IPS-15b (cell line): Measurements from ENCODE around the gene AVPI1.
A peak's percentile ranks its signal among the peaks of the same experiment; 100 is the strongest.
"Not testable (repeated sequence)": the region's sequence is repeated elsewhere in the genome, so short reads cannot be mapped to it uniquely, and the experiment has no call there.

Source experiments
- H3K27me3 ChIP-seq: one replicate; pipeline ENCODE4 v1.6.1; 2013; ENCODE audit warnings: low read length; ENCODE audit not compliant: control insufficient read depth, insufficient read depth
- H3K36me3 ChIP-seq: one replicate; pipeline ENCODE4 v1.6.1; 2013; ENCODE audit warnings: low read length; ENCODE audit not compliant: control insufficient read depth, insufficient read depth
- H3K4me1 ChIP-seq: one replicate; pipeline ENCODE4 v1.6.1; 2013; ENCODE audit warnings: mild to moderate bottlenecking, low read length; ENCODE audit not compliant: control insufficient read depth, insufficient read depth
- H3K4me3 ChIP-seq: one replicate; pipeline ENCODE4 v1.5.1; 2013; ENCODE audit warnings: low read depth, low read length
- H3K9ac ChIP-seq: one replicate; pipeline ENCODE4 v1.6.1; 2013; ENCODE audit warnings: low read depth, mild to moderate bottlenecking, low read length
- H3K9me3 ChIP-seq: one replicate; pipeline ENCODE4 v1.6.1; 2013; ENCODE audit warnings: mild to moderate bottlenecking, low read length; ENCODE audit not compliant: control insufficient read depth, insufficient read depth

The AVPI1 gene

DNA sequence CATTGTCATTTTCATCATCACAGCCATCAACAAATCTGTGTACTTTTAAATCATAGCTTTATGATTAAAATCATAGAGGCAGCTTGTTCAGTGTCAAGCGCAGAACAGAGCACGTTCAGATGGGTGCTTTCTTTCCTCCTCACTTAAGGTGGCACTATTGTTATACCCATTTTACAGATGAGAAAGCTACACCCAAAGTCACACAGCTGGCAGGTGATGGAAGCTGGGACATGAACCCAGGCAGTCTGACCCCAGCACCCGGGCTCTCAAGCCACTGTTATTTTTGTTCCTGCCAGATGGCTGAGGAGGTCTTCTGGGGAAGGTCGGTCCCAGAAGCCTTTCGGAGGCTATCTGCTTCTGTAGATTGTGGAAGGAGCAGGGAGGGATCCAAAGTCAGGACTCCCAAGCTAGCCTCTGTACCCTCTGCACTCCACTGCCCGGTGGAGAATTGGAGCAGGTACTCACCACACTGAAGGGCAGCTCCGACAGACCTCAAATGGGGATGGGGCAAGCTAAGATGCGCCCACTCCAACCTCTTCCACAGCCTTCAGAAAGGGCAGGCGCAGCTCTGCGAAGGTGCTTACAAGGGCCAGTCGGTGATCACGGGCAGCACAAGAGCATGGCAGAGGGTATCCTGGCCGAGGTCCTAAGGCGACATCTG lies 610 bp downstream of the AVPI1 start:
- Histone ChIP-seq H3K27me3 (peaks cover 3% of the 10 kb centered on the region), H3K36me3 (no peaks in the 10 kb centered on the region), H3K9me3 (no peaks in the 10 kb centered on the region), H3K9ac (peak overlapping the region; percentile 90), H3K4me1 (peaks cover 10% of the 10 kb centered on the region), H3K4me3 (peak overlapping the region; percentile 95)

DNA sequence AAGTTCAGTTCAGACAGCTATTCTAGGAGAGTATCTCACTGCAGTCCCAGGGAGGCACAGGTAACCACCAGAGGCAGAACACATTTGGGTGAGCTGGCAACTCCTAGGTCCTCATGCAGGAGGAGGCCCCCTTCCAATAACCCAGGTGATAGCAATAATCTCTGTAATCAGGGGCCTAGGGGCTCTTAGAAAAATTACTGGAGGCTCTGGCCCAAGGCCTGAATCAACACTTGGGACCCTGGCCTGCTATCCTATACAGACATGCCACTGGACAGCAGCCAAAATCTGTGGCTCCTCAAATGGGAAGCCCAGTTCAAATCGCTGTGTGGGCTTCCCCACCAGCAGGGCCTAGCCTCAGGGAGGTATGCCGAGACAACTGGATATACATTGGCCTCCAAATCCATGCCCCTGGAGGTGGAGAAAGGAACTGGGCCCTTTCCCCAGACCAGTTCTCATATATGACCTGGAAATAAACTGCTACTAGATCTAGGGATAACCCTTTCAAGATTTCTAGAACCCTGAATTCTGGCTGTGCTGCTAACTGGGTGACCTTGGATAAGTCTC lies 1.6 kb downstream of the AVPI1 start:
- H3K9me3 ChIP-seq, result no peaks in the 10 kb centered on the region
- peaks cover 10% of the 10 kb centered on the region for H3K4me1 ChIP-seq
- H3K9ac ChIP-seq, result no peak overlapping the region
- H3K36me3 ChIP-seq, result no peaks in the 10 kb centered on the region
- peak overlapping the region; percentile 11 for H3K4me3 ChIP-seq
- peaks cover 3% of the 10 kb centered on the region for H3K27me3 ChIP-seq

DNA sequence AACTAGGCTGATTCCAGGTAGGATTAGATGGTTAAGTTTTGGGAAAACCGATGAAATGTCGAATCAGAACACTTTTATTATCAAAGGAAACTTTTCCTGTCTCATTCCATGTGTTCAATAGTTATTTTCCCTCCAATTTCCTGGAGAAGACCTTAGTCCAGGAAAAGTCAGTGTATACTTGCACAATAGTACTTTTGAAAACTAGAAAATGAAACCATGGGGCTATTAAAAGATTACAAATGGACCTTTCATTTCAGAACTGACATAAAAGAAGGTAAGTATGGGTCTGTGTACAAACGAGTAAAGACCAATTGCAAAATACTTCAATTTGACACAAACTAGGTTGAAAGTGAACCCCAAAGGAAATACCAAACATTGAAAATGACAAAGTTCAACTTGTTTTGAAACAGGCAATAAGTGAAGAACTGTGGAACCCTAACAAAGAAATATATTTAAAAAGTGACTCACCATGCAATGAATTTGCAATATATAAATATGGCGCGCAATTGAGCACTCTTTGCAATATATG lies 2.1 kb downstream of the AVPI1 start:
- Histone ChIP-seq H3K9me3 (no peaks in the 10 kb centered on the region), H3K4me3 (no peak overlapping the region), H3K27me3 (peaks cover 3% of the 10 kb centered on the region), H3K4me1 (peaks cover 10% of the 10 kb centered on the region), H3K36me3 (no peaks in the 10 kb centered on the region), H3K9ac (no peak overlapping the region)

DNA sequence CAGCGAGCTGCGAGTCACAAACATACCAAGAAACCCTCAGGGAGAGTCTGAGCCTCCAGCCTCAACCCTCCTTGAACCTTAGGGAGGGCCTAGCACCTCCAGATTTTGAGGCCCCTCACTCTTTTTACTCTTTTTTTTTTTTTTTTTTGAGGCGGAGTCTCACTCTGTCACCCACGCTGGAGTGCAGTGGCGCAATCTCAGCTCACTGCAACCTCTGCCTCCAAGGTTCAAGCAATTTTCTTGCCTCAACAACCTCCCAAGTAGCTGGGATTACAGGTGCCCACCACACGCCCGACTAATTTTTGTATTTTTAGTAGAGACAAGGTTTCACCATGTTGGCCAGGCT lies 2.7 kb downstream of the AVPI1 start:
- not testable (repeated sequence) for H3K9ac ChIP-seq, H3K4me1 ChIP-seq, H3K36me3 ChIP-seq, H3K9me3 ChIP-seq, H3K27me3 ChIP-seq, H3K4me3 ChIP-seq

DNA sequence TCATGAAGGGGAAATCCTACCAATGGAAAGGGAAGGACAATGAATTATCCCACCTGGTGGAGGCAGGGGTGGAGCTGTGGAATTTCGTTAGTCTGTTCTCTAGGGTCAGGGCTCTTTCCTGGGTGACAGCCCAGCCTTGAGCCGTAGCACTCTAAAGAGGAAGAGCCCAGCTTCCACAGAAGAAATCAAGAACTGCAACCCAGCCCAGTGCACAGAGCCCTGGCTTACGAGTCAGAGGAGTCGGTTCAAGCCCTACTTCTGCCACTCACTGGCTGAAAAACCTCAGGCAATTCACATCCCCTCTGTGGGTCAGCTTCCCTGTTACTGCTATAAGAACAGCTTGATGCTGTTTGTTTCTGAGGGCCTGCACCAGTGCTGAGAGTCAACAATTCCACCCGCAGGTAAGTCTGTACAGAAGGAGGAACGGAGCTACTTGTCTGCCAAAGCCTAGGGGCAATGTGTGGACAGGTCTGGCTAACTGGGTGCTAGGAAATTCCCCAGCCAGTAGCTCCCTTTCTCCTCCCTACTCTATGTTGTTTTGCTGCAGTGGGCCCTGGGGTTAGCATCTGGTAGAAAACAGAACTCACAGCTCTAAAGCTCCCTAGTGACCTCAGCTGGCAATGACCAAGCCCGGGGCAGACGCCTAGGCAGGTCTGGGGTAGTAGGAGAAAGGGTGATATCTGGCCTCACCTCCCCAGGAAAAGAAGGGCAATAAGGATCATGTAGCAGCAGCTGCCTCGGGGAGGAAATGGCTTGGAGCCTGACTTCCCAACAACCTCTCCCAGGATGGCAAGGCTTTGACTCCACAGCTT lies 3.3 kb downstream of the AVPI1 start:
- no peaks in the 10 kb centered on the region for H3K9me3 ChIP-seq
- H3K36me3 ChIP-seq, result peaks cover 2% of the 10 kb centered on the region
- no peak overlapping the region for H3K9ac ChIP-seq
- H3K4me1 ChIP-seq, result peaks cover 10% of the 10 kb centered on the region
- no peak overlapping the region for H3K4me3 ChIP-seq
- peaks cover 3% of the 10 kb centered on the region for H3K27me3 ChIP-seq

DNA sequence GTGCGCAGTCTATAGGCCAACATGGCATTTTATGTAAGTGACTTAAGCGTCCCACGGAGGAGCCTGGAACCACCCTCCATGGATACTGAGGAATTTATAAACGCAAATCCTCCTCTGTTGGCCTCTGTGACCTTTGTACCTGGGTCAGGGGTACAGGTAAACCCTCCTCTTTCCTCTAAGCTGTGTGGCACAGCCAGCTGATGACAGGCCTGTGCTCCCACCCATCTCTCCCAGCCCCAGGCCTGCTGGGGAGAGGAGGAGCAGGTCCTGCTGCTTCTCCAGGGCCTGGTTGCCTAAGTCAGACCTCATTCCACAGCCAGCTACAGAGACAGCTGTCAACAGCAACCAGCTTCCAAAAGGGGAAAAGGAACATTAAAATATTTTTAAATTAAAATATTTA lies 5.0 kb downstream of the AVPI1 start:
- peaks cover 6% of the 10 kb centered on the region for H3K4me1 ChIP-seq
- H3K27me3 ChIP-seq, result no peaks in the 10 kb centered on the region
- peaks cover 2% of the 10 kb centered on the region for H3K36me3 ChIP-seq
- H3K4me3 ChIP-seq, result no peak overlapping the region
- no peak overlapping the region for H3K9ac ChIP-seq
- no peaks in the 10 kb centered on the region for H3K9me3 ChIP-seq

DNA sequence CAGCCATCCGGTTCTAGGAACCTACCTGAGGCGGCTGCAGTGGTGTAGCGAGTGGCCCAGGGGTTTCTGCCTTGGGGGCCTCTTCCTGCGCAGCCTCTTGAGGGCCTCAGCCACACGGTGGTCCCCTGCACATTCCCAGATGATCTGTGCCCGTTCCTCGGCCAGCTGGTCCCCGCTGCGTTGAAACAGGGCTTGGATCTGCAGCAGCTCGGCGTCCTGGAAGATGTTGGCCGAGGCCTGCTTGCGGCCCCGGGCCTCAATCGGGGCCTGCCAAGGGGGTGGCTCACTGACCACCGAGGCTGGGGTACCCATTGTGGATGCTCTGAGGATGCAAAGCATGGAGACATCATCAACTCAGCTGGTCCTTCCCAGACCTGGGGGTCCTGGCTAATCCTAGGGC lies 7.4 kb downstream of the AVPI1 start:
- H3K27me3 ChIP-seq, result no peaks in the 10 kb centered on the region
- H3K4me1 ChIP-seq, result peaks cover 6% of the 10 kb centered on the region
- peaks cover 12% of the 10 kb centered on the region for H3K36me3 ChIP-seq
- no peaks in the 10 kb centered on the region for H3K9me3 ChIP-seq
- H3K4me3 ChIP-seq, result no peak overlapping the region
- no peak overlapping the region for H3K9ac ChIP-seq

DNA sequence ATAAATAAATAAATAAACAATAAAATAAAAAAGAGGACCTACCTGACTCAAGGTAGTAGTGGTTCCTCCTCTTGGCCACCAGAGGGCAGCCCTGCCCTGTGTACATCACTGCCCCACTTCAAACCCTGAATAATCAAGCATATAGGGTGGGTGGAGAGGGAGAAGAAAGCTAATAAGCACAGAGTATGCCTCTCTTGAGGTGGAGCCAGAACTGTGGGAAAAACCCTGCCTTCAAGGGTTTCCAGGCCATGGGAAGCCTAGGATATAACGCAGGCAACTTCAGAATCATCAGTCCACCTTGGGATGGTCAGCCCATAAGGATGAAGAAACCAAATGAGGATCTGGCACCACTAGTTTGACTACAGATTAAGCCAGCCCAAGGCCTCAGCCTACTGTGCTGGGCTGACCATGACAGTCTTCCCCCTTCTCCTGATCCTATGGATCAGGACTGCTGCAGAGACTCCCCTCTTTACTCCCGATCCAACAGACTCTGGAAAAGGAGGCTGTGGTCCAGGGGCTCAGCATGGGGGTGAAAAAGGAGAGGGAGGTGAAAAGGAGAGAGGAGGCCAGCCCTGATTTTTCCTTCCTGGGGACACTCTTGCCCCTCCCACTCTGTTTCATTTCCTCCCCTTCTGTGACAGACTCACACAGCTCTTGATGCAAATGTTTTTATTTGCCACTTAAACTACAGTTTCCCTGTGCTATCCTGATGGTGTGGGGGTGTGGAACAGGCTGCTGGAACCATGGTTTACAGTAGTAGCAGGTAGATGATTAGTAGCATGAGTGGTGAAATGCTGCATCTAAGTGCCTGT lies 10.1 kb downstream of the AVPI1 start:
- H3K4me1 ChIP-seq, result no peaks in the 10 kb centered on the region
- H3K27me3 ChIP-seq, result no peaks in the 10 kb centered on the region
- H3K9ac ChIP-seq, result no peak overlapping the region
- H3K36me3 ChIP-seq, result peaks cover 24% of the 10 kb centered on the region
- no peak overlapping the region for H3K4me3 ChIP-seq
- no peaks in the 10 kb centered on the region for H3K9me3 ChIP-seq

DNA sequence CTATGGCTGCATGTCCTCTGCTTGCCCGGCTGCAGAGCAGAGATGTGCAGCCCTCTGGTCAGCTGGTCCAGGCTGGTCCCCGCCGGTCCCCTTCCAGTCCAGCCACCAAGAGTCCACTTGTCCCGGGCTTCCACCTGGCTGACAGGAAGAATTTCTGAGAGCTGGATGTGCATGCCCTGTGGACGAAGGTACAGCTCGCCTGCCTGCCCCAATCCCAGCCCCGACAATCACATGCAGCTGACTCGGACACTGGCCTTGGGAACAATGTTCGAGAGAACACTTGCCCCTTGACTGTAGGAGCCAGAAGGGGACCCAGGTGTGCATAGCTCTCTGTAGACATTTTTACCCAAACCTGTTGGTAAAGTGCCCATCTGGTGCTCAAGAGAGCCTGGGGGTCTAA lies 11.8 kb downstream of the AVPI1 start:
- Histone ChIP-seq H3K9ac (no peak overlapping the region), H3K4me1 (no peaks in the 10 kb centered on the region), H3K36me3 (peaks cover 24% of the 10 kb centered on the region), H3K27me3 (no peaks in the 10 kb centered on the region), H3K9me3 (no peaks in the 10 kb centered on the region), H3K4me3 (no peak overlapping the region)

DNA sequence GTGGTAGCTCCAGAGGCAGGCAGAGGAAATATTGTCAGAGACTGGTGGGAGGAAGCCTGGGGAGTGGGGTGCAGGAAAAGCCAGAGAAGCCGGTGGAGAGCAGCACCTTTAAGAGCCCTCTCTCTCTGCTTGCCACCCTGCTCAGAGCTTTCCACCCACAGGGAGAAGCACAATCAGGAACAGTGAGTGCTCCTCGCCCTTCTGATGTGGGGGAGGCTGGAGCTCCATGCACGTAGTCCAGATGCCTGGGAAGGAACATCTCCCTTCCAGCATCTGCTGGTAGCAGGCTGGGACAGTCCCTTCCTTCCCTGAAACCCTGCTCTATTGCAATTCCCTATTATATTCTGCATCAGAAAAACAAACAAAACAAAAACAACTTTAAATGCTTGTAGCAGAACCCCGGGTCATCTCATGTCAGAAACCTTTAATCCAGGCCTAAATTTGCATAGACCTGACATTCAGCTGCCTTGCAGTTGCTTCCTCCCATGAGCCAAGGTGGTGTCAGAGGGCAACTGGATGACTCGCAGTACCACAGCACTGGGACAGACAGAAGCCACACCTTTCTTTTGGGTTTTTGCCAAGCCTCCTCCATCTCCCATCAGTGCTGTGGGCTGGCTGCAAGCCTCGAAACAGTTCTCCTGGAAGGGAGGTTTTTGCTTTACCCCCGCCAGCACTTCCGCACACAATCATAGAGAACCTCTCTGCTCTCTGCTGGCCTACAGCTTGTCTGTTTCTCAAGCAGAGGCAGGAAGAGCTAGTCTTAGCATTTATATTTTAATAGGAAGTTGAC lies 13.1 kb downstream of the AVPI1 start:
- H3K4me3 ChIP-seq, result no peak overlapping the region
- H3K9ac ChIP-seq, result no peak overlapping the region
- H3K9me3 ChIP-seq, result no peaks in the 10 kb centered on the region
- peaks cover 24% of the 10 kb centered on the region for H3K36me3 ChIP-seq
- H3K4me1 ChIP-seq, result no peaks in the 10 kb centered on the region
- H3K27me3 ChIP-seq, result no peaks in the 10 kb centered on the region

DNA sequence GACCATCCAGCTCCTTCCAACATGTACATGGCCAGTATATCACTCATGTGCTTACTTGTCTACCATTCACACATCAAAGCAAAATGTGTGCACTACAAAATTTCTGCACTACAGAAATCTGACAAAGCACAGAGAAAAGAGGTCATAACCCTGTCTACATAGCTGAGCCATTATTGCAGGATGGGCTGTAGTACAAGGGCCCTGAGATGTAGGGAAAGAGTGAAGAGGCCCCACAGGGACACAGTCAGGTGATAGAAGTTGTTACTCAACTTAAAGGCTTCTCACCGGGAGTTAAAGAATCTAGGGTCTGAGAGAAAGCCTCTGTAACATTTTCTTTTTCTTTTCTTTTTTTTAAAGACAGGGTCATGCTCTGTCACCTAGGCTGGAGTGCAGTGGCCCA lies 17.5 kb downstream of the AVPI1 start:
- Histone ChIP-seq H3K4me3 (no peak overlapping the region), H3K4me1 (no peaks in the 10 kb centered on the region), H3K27me3 (no peaks in the 10 kb centered on the region), H3K9ac (no peak overlapping the region), H3K36me3 (peaks cover 17% of the 10 kb centered on the region), H3K9me3 (no peaks in the 10 kb centered on the region)
